Cardiac fibroblast (primary cell): ENCODE measurements around the gene STARD10.

ENCODE experiments used
- DNase-seq, 2 donors: peaks; one replicate each; pipeline versions ENCODE4 v3.0.0 to v3.0.0-alpha.2; 2010; ENCODE audit warnings: low read depth in 2 of 2
- H3K4me3 ChIP-seq, 2 donors: replicated peaks in 1 of 2; 1 replicate in 1 of 2; 2 replicates in 1 of 2; pipeline ENCODE4 v1.5.1; 2011; ENCODE audit warnings: low read depth in 2 of 2, low read length in 2 of 2, mild to moderate bottlenecking in 2 of 2, moderate library complexity in 1 of 2
- CTCF ChIP-seq: IDR thresholded peaks from one replicate; pipeline ENCODE4 v1.5.1; 2011; ENCODE audit warnings: low read depth, mild to moderate bottlenecking, low read length, inconsistent platforms

Gene STARD10

GRCh38 chr11:72704783-72705265 lies 89.0 kb downstream of the STARD10 start:
- no peak for TF ChIP-seq CTCF
- H3K4me3 ChIP-seq: no peak overlapping the region
- no peak for DNase-seq
